SK-N-SH treated with all-trans-retinoic acid at 6 μM for 48 hours (cell line): ENCODE measurements around the gene CD274.
A peak's percentile ranks its signal among the peaks of the same experiment; 100 is the strongest.

Experiments
- ATAC-seq: fragments of 200-7000 bp; cut with Tn5 transposase; 3 replicates; pipeline ENCODE4 v1.9.1; 2020; ENCODE audit warnings: mild to moderate bottlenecking, moderate library complexity
- BACH2 ChIP-seq: fragments of 250-450 bp; sonication (Bioruptor Pico); IDR thresholded peaks from 2 replicates; pipeline ENCODE4 v1.9.0; 2021; ENCODE audit warnings: mild to moderate bottlenecking, borderline replicate concordance
- CSDC2 ChIP-seq: fragments of 250-450 bp; sonication (Bioruptor Pico); IDR thresholded peaks from 2 replicates; pipeline ENCODE4 v1.5.0; 2020; ENCODE audit warnings: mild to moderate bottlenecking, moderate library complexity
- ISL1 ChIP-seq: fragments of 250-450 bp; sonication (Bioruptor Pico); IDR thresholded peaks from 2 replicates; pipeline ENCODE4 v2.1.2; 2022; ENCODE audit warnings: mild to moderate bottlenecking, moderate library complexity
- PATZ1 ChIP-seq: fragments of 250-450 bp; sonication (Bioruptor Pico); IDR thresholded peaks from 2 replicates; pipeline ENCODE4 v1.8.0; 2020; ENCODE audit warnings: mild to moderate bottlenecking, moderate library complexity, borderline replicate concordance
- RARB ChIP-seq: fragments of 250-450 bp; sonication (Bioruptor Pico); IDR thresholded peaks from 2 replicates; pipeline ENCODE4 v1.8.0; 2021; ENCODE audit warnings: mild to moderate bottlenecking, moderate library complexity
- SNAI2 ChIP-seq: fragments of 250-450 bp; sonication (Bioruptor Pico); IDR thresholded peaks from 2 replicates; pipeline ENCODE4 v1.5.0; 2020; ENCODE audit warnings: mild to moderate bottlenecking, moderate library complexity
- TSHZ2 ChIP-seq: fragments of 250-450 bp; sonication (Bioruptor Pico); IDR thresholded peaks from 2 replicates; pipeline ENCODE4 v1.5.0; 2020; ENCODE audit warnings: mild to moderate bottlenecking, moderate library complexity
- ZC3H10 ChIP-seq: fragments of 250-450 bp; sonication (Bioruptor Pico); IDR thresholded peaks from 2 replicates; pipeline ENCODE4 v1.5.1; 2021; ENCODE audit warnings: mild to moderate bottlenecking, moderate library complexity

The CD274 gene

GRCh38 chr9:5516453-5517220, 66.3 kb downstream of the CD274 start (continued):
- no peak for TF ChIP-seq RARB (CRISPR knock-in tag)

GRCh38 chr9:5518171-5518936, 68.0 kb downstream of the CD274 start:
- TF ChIP-seq ZC3H10 (CRISPR knock-in tag): no peak
- no peak for TF ChIP-seq ISL1
- ATAC-seq: peak; percentile 57

GRCh38 chr9:5518937-5519319, 68.6 kb downstream of the CD274 start:
- TF ChIP-seq SNAI2: no peak
- no peak for TF ChIP-seq BACH2
- TF ChIP-seq TSHZ2 (CRISPR knock-in tag): no peak
- no peak for TF ChIP-seq PATZ1 (CRISPR knock-in tag)
- no peak for TF ChIP-seq CSDC2 (CRISPR knock-in tag)
- no peak for ATAC-seq
